ENCODE measurements around the gene RAPGEF3.

Gene RAPGEF3

DNA sequence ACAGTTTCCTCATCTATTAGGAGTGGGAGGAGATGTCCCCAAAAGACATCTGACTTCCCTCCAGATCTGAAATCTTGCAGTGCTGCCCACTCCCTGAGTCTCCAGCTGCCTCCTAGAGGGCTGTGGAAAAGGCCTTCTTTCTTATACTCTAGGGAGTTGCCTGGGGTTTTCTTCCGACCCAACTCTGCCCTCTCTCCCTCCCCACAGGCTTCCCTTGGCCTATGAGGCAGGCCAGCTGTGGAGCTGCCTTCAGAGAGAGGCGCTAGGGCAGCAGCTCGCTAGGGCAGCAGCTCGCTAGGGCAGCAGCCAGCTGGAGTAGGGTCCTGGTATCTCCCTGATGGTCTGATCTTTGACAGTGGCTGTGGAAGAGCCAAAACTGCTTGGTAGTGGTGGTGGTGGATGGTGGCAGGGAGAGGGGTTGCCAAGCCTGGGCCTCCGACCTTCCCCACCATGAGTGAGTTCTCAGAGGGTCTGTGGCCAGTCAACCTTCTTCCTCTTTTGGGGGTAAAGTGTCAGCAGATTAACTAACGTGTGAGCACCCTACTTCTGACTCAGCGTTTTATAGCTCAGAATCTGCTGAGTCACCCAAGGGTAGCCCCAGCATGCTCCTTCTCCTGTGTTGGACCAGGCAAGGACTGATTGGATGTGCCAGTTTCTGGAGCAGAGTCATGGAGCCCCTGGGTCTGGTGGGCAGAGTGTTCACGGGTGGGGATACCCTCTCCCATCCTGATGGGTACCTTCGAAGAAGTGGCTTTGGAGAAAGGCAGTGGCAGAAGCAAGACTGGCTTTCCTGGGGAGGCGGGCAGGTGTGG lies 16.6 kb upstream of the RAPGEF3 start:
- DNase-seq = no peak

DNA sequence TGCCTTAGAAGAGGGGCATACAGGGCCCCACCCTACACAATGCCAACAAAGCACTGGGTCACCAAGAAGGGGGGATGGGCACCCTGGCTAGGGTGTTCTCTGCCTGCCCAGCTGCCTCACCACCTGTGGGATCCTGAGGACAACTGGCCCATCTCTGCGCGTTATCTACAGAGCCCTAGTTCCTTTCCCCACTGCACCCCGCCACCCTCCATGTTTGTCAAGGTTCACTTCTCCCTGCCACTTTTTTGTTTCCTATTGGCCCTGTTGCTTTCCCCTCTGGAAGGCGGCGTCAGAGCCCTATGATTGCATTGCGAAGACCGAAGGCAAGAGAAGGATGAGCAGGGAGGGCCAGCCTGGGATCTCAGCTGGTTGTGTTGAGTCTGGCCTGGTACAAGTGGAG lies 16.0 kb upstream of the RAPGEF3 start:
- no peak for DNase-seq

GRCh38 chr12:47773858-47774580 lies 15.3 kb upstream of the RAPGEF3 start:
- DNase-seq = no peak

DNA sequence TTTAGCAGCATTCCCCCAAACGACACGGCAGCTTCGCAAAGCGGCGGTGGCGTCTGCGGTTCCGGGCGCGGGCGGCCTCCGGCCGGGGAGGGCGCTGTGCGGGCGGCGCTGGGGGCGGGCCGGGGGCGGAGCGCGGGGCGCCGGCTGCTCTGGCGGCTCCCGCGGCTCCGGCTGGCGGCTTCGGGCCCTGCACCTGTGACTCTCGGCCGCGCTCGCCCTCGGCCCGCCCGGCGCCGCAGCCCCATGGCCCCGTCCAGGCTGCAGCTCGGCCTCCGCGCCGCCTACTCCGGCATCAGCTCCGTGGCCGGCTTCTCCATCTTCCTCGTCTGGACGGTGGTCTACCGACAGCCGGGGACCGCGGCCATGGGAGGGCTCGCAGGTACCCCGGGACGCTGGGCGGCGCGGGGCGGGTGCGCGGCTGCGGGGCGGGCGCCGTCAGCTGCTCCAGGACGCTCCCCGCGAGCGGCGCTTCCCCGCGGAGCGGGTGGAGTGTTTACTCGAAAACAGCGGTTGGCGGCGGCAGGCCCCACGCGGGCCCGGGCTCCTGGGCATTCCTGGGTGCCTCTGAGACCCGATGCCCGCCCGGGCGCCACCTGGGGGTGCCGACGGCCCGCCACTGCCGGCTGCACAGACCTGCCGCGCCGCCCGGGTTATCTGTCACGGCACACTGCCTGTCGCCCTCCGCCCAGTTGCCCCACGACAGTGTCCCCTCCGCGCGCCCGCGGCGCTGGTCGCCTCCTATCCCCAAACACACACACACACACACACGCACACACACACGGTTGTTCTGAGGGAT lies 14.6 kb upstream of the RAPGEF3 start, which contains the start of gene SLC48A1:
SLC48A1 (plus strand) TSS at position 177 of the 796 bp plus-strand sequence; CDS start at position 244, 67 bp downstream.
- peak; percentile 57 for DNase-seq

- no peak for DNase-seq
These were observed 14.0 kb upstream of the RAPGEF3 start for GRCh38 chr12:47772738-47773061.

DNA sequence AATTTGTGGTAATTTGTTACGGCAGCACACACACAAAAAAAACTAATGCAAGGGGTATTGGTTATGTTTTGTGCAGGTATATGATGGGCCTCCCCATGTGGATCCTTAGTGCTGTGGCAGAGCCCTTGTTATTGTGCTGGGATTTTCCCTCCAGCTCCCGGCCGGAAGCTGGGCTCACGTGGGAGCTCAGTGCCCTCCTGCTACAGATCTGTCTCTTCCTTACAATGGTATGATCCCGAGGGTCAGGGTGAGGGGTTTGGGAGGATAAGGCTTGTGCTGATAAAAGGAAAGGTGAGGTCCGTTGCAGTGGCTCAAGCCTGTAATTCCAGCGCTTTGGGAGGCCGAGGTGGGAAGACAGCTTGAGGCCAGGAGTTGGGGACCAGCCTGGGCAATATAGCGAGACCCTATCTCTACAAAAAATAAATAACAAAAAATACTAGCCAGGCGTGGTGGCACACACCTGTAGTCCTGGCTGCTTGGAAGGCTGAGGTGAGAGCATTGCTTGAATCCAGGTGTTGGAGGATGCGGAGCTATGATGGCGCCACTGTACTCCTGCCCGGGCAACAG lies 13.5 kb upstream of the RAPGEF3 start:
- DNase-seq = no peak

- no peak for DNase-seq
These were observed 12.6 kb upstream of the RAPGEF3 start for GRCh38 chr12:47771304-47771703.

DNA sequence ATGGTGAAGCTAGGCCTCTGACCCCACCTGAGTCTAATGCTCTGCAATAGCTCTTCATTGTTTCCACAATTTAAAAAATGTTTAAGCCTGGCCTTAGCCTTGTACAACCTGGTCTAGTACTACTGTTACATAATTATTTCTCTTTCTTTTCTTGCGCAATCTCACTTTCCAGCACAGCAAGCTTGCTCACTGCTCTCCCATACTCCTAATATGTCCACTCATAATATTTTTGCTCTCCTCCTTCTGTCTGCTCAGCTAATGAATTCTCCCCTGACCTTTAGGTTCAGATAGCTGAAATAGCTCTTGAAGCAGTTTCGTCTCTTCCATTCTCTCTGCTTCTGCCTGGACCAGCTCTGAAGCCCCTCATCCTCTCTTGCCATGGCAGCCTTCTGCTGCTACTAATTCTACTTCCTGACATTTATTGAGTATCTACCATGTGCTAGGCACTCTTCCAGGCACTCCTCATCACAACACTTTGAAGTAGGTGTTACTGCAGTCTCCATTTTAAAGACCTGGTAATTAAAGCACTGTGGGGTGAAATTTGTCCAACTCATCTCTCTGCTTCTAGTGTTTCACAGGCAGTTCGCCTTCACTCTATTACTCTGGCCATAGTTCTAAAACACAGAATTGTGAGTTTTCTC lies 11.5 kb upstream of the RAPGEF3 start:
- DNase-seq = no peak

- no peak for DNase-seq
These were observed 10.8 kb upstream of the RAPGEF3 start for GRCh38 chr12:47769234-47770085.

DNA sequence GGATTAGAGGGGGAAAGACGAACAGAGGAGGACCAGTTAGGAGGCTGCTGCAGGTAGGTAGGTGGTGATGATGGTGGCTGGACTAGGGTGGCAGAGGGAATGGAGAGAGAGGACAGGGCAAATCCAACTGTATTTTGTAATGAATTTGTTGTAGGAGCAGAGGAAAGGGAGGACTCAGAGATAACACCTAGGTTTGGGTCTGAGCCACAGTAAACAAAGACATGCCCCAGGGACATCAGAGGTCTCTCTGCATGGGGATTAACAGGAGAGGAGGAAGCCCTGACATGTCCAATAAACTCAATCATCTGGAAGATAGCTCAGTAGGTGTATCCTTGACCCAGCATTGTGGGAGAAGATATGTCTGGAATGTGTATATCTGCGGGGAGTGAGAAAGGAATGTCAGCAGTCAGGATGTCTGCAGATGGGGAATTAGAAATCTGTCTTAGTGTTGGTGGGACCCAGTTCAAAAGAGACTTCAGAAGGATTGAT lies 9.7 kb upstream of the RAPGEF3 start:
- no peak for DNase-seq

GRCh38 chr12:47767216-47767724 lies 8.6 kb upstream of the RAPGEF3 start:
- DNase-seq = peak; percentile 49

GRCh38 chr12:47766502-47767215 lies 8.0 kb upstream of the RAPGEF3 start:
- no peak for DNase-seq

- no peak for DNase-seq
These were observed 5.0 kb upstream of the RAPGEF3 start for GRCh38 chr12:47763481-47764346.

DNA sequence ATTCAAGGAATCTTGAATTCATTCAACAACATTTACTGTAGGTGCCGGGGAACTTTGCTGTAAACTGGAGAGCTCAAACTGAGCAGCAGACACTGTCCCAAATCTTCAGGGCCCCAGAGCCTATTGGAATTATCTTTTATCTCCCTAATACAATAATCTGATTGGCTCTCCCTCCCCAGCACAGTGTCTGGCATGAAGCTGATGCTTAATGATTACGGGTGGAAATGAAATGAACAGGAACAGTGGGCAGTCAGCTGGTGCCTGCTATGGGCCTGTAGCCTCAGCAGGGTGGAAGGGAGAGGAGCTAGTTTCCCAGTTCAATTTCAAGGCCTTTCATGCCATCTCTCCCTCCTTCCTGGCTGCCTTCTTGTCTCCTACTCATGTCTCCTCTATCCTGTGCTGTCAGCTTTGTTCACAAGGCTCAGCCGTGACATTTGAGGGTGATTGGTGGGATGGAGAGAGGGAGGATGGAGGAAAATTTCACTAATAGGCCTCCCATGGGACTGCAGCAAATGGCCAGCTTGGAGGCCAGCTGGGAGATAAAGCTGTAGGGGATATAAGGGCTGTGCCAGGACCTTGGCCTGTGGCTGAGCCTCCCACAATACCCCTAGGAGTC lies 4.3 kb upstream of the RAPGEF3 start:
- DNase-seq = no peak

GRCh38 chr12:47758584-47758833 lies 171 bp downstream of the RAPGEF3 start:
- DNase-seq = no peak

DNA sequence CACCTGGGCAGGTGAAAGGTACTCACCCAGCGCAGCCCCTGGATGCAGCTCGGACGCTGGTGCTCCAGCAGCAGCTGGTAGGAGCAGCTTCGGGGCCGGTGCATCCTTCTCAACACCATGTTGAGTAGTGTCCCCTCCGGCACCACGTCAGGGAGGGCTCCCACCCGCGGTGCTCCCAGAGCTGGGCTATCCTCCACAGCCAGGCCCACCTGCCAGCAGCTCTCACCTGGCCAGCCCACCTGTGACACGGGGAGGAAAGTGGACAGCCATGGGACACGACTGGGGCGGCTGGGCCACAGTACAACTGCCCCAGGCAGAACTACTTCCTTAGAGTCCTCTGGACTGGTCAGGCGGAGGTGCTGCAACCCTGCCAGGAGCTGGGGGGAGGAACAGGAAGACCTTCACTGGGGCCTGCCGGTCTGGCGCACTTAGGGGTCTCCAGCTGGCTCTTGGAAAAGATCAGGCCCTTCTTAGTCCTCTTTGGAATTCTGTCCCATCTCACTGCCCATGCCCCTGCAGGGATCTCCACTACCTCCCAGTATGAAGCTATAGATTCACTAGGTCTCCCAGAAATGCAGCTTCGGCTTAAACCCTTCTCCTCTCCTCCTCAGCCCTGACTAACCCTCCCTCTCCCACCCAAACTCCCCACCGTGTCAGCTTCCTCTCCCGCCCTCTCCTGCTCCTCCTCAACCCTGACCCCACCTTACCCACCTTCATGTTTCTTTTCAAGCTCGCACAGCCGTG lies 668 bp downstream of the RAPGEF3 start:
- DNase-seq = no peak

GRCh38 chr12:47757364-47757839 lies 1.3 kb downstream of the RAPGEF3 start:
- no peak for DNase-seq

Measured in COR-L47 (cell line).